Measurements from ENCODE around the gene ODC1. TPM values are rescaled to one million over a fixed set of nuclear protein-coding genes. Genes with fewer than 3 reads are reported as not detected.

ODC1 gene
- total RNA-seq, 4 donors from 2014 or later: 70.1 to 158 (median 94.8) TPM

DNA sequence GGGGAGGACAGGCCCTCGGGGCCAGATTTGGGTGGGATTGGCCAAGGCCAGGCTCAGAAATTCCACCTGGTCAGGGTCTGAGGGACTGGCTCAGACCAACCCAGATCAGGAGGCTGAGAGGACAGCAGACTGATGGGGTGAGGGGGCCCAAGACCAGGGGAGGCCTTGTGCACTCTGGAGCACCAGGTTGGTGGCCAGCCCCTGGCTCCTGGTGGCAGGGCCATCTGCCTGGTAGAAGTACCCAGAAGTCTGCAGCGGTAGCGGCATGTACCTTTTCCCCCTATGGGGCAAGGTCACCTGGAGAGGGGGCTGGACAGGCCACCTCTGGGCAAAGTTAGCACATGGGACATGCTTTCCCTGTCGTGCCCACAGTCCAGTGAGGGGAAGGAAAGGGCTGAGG is 21.2 kb upstream of the ODC1 start:
- 86 to 95% methylated on average over 2 to 4 of the region's 4 CpGs for WGBS, 2 donors
- Histone ChIP-seq H3K4me3 (no peak overlapping the region), H3K27ac (no peak overlapping the region), H3K36me3 (no peaks in the 10 kb centered on the region), H3K27me3 (no peaks in the 10 kb centered on the region), H3K9me3 (no peaks in the 10 kb centered on the region), H3K4me1 (no peaks in the 10 kb centered on the region)
- TF ChIP-seq POLR2A (IDR thresholded peaks at IDR 0.05): no peak
- TF ChIP-seq CTCF (IDR thresholded peaks at IDR 0.05): no peak
- TF ChIP-seq EP300 (IDR thresholded peaks at IDR 0.05): no peak
- DNase-seq (ENCODE audit: low spot score in 2 of 2): no peak

- 63 to 75% methylated on average over 15 of the region's 15 CpGs for WGBS, 2 donors
- H3K9me3 ChIP-seq: no peaks in the 10 kb centered on the region
Measured at GRCh38 chr2:10467401-10467800, 19.3 kb upstream of the ODC1 start.

GRCh38 chr2:10466801-10467200 is 18.7 kb upstream of the ODC1 start:
- TF ChIP-seq CTCF (IDR thresholded peaks at IDR 0.05) (no peak), EP300 (IDR thresholded peaks at IDR 0.05) (no peak), POLR2A (IDR thresholded peaks at IDR 0.05) (no peak)
- Histone ChIP-seq H3K27ac (no peak overlapping the region), H3K36me3 (no peaks in the 10 kb centered on the region), H3K4me3 (no peak overlapping the region), H3K9me3 (no peaks in the 10 kb centered on the region), H3K27me3 (no peaks in the 10 kb centered on the region), H3K4me1 (no peaks in the 10 kb centered on the region)
- no peak for DNase-seq (ENCODE audit: low spot score in 2 of 2)
- WGBS, 2 donors: 78 to 88% methylated on average over 11 of the region's 11 CpGs

More at GRCh38 chr2:10467401-10467800, 19.3 kb upstream of the ODC1 start:
- TF ChIP-seq EP300 (IDR thresholded peaks at IDR 0.05) (no peak), CTCF (IDR thresholded peaks at IDR 0.05) (no peak), POLR2A (IDR thresholded peaks at IDR 0.05) (no peak)
- Histone ChIP-seq H3K27ac (no peak overlapping the region), H3K27me3 (no peaks in the 10 kb centered on the region), H3K4me1 (no peaks in the 10 kb centered on the region), H3K36me3 (no peaks in the 10 kb centered on the region), H3K4me3 (no peak overlapping the region)
- DNase-seq (ENCODE audit: low spot score in 2 of 2): no peak

DNA sequence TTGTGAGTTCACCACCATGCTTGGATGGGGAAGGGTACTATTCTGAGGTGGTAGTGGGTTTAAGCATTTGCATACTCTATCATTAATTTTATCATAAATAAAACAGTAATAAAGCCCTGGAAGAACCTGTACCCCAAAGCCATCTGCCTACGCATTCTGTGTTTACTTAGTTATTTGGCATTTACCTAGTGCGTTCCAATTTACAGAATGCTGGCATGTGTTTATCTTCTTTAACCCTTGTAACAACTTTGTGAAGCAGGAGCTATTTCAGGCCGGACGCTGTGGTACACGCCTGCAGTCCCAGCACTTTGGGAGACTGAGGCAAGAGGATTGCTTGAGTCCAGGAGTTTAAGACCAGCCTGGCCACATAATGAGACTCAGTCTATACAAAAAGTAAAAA is 17.8 kb upstream of the ODC1 start:
- H3K27ac ChIP-seq: no peak overlapping the region
- H3K4me3 ChIP-seq: no peak overlapping the region
- no peak for DNase-seq (ENCODE audit: low spot score in 2 of 2)
- TF ChIP-seq CTCF (IDR thresholded peaks at IDR 0.05) (no peak), POLR2A (IDR thresholded peaks at IDR 0.05) (no peak), EP300 (IDR thresholded peaks at IDR 0.05) (no peak)
- no peaks in the 10 kb centered on the region for H3K9me3 ChIP-seq
- 84 to 94% methylated on average over 5 of the region's 5 CpGs for WGBS, 2 donors
- H3K36me3 ChIP-seq: no peaks in the 10 kb centered on the region
- no peaks in the 10 kb centered on the region for H3K4me1 ChIP-seq
- no peaks in the 10 kb centered on the region for H3K27me3 ChIP-seq

GRCh38 chr2:10462178-10463083 is 14.3 kb upstream of the ODC1 start:
- WGBS, 2 donors: 55 to 57% methylated on average over 14 to 15 of the region's 15 CpGs
- TF ChIP-seq EP300 (IDR thresholded peaks at IDR 0.05) (no peak), POLR2A (IDR thresholded peaks at IDR 0.05) (no peak), CTCF (IDR thresholded peaks at IDR 0.05) (no peak)
- DNase-seq (ENCODE audit: low spot score in 2 of 2): no peak

More at GRCh38 chr2:10462178-10463083, 14.3 kb upstream of the ODC1 start:
- Histone ChIP-seq H3K9me3 (no peaks in the 10 kb centered on the region), H3K27me3 (no peaks in the 10 kb centered on the region), H3K4me3 (no peak overlapping the region), H3K27ac (no peak overlapping the region), H3K4me1 (peaks cover 0 to 11% (median 2%) of the 10 kb centered on the region in 4 donors), H3K36me3 (no peaks in the 10 kb centered on the region)

Data from tibial nerve (tissue), 4 donors.